Sigmoid colon (tissue), 4 donors: Measurements from ENCODE around the gene MRPS34.

ENCODE experiments used
- CTCF ChIP-seq, 4 experiments: fragments of 450-650 bp in 3 of 4; fragments of 200-600 bp in 1 of 4; IDR thresholded peaks; one replicate each; pipeline ENCODE4 v1.5.1; 2016 to 2019; ENCODE audit warnings: antibody characterized with exemption in 4 of 4, mild to moderate bottlenecking in 3 of 4, moderate library complexity in 2 of 4
- POLR2A ChIP-seq, 2 donors: fragments of 450-650 bp; IDR thresholded peaks; one replicate each; pipeline ENCODE4 v1.6.1; 2016; ENCODE audit warnings: antibody characterized with exemption in 2 of 2, mild to moderate bottlenecking in 2 of 2, moderate library complexity in 2 of 2
- POLR2AphosphoS5 ChIP-seq, 4 donors: sonication (generic); formaldehyde crosslinking; IDR thresholded peaks; one replicate each; pipeline ENCODE4 v1.6.1; 2017; ENCODE audit warnings: antibody characterized with exemption in 4 of 4

- no peak for TF ChIP-seq CTCF (IDR thresholded peaks at IDR 0.05)
- TF ChIP-seq POLR2A (IDR thresholded peaks at IDR 0.05) = no peak
- no peak for TF ChIP-seq POLR2AphosphoS5 (IDR thresholded peaks at IDR 0.05)
Observed at GRCh38 chr16:1774448-1774780, 1.5 kb upstream of the MRPS34 start.
